HEK293 (cell line): Measurements from ENCODE around the gene RNU1-4.
"Not testable (repeated sequence)": the region's sequence is repeated elsewhere in the genome, so short reads cannot be mapped to it uniquely, and the experiment has no call there.

Experiments
- SP2 ChIP-seq: fragments of 450-650 bp; formaldehyde crosslinking; IDR thresholded peaks from 2 replicates; pipeline ENCODE4 v1.5.1; 2016; ENCODE audit warnings: missing biosample characterization, missing genetic modification characterization
- ZNF211 ChIP-seq: fragments of 450-650 bp; formaldehyde crosslinking; IDR thresholded peaks from 2 replicates; pipeline ENCODE4 v1.5.1; 2016; ENCODE audit warnings: low read depth, missing biosample characterization, missing genetic modification characterization
- ZNF449 ChIP-seq: fragments of 450-650 bp; formaldehyde crosslinking; IDR thresholded peaks from 2 replicates; pipeline ENCODE4 v1.5.1; 2017; ENCODE audit warnings: missing biosample characterization, mild to moderate bottlenecking, missing genetic modification characterization, moderate library complexity
- TF ChIP-seq, protein P1 (sequence below): fragments of 450-650 bp; formaldehyde crosslinking; IDR thresholded peaks from 2 replicates; pipeline ENCODE4 v1.5.1; 2016; ENCODE audit warnings: missing biosample characterization, missing genetic modification characterization
- TF ChIP-seq, protein P2 (sequence below): fragments of 450-650 bp; formaldehyde crosslinking; IDR thresholded peaks from 2 replicates; pipeline ENCODE4 v1.5.1; 2016; ENCODE audit warnings: missing biosample characterization, missing genetic modification characterization

- TF ChIP-seq, protein P1, sequence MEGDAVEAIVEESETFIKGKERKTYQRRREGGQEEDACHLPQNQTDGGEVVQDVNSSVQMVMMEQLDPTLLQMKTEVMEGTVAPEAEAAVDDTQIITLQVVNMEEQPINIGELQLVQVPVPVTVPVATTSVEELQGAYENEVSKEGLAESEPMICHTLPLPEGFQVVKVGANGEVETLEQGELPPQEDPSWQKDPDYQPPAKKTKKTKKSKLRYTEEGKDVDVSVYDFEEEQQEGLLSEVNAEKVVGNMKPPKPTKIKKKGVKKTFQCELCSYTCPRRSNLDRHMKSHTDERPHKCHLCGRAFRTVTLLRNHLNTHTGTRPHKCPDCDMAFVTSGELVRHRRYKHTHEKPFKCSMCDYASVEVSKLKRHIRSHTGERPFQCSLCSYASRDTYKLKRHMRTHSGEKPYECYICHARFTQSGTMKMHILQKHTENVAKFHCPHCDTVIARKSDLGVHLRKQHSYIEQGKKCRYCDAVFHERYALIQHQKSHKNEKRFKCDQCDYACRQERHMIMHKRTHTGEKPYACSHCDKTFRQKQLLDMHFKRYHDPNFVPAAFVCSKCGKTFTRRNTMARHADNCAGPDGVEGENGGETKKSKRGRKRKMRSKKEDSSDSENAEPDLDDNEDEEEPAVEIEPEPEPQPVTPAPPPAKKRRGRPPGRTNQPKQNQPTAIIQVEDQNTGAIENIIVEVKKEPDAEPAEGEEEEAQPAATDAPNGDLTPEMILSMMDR (tag by site-specific recombination) = not testable (repeated sequence)
- not testable (repeated sequence) for TF ChIP-seq ZNF211 (tag by site-specific recombination); ZNF449 (tag by site-specific recombination); SP2
- TF ChIP-seq, protein P2, sequence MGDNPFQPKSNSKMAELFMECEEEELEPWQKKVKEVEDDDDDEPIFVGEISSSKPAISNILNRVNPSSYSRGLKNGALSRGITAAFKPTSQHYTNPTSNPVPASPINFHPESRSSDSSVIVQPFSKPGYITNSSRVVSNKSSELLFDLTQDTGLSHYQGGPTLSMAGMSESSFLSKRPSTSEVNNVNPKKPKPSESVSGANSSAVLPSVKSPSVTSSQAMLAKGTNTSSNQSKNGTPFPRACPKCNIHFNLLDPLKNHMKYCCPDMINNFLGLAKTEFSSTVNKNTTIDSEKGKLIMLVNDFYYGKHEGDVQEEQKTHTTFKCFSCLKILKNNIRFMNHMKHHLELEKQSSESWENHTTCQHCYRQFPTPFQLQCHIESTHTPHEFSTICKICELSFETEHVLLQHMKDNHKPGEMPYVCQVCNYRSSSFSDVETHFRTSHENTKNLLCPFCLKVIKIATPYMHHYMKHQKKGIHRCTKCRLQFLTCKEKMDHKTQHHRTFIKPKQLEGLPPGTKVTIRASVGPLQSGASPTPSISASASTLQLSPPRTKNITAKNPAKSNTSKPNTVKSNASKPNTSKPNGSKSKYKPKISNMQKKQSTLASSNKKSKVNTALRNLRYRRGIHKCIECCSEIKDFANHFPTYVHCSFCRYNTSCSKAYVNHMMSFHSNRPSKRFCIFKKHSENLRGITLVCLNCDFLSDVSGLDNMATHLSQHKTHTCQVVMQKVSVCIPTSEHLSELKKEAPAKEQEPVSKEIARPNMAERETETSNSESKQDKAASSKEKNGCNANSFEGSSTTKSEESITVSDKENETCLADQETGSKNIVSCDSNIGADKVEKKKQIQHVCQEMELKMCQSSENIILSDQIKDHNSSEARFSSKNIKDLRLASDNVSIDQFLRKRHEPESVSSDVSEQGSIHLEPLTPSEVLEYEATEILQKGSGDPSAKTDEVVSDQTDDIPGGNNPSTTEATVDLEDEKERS (tag by site-specific recombination) = not testable (repeated sequence)
These were observed 19.5 kb downstream of the RNU1-4 start for GRCh38 chr1:16759650-16760455.
